BLaER1 (cell line): ENCODE measurements around the gene DYRK1A.
"Not testable (repeated sequence)": the region's sequence is repeated elsewhere in the genome, so short reads cannot be mapped to it uniquely, and the experiment has no call there.

ENCODE experiments used
- H3K27ac ChIP-seq: shearing (Covaris generic); formaldehyde crosslinking; 2 replicates; pipeline ENCODE4 v1.8.1; 2022
- H3K27me3 ChIP-seq: shearing (Covaris generic); formaldehyde crosslinking; 2 replicates; pipeline ENCODE4 v1.8.1; 2022
- H3K36me3 ChIP-seq: shearing (Covaris generic); formaldehyde crosslinking; 2 replicates; pipeline ENCODE4 v1.8.1; 2022
- H3K4me1 ChIP-seq: shearing (Covaris generic); formaldehyde crosslinking; 2 replicates; pipeline ENCODE4 v1.8.1; 2022
- H3K4me2 ChIP-seq: shearing (Covaris generic); formaldehyde crosslinking; 2 replicates; pipeline ENCODE4 v1.8.1; 2022
- H3K4me3 ChIP-seq: shearing (Covaris generic); formaldehyde crosslinking; 2 replicates; pipeline ENCODE4 v1.8.1; 2022
- H3K9ac ChIP-seq: shearing (Covaris generic); formaldehyde crosslinking; 2 replicates; pipeline ENCODE4 v1.8.1; 2022
- H3K9me3 ChIP-seq: shearing (Covaris generic); formaldehyde crosslinking; 2 replicates; pipeline ENCODE4 v1.8.1; 2022
- H4K20me1 ChIP-seq: shearing (Covaris generic); formaldehyde crosslinking; 2 replicates; pipeline ENCODE4 v1.8.1; 2022
- Cebpa-rat ChIP-seq: shearing (Covaris generic); IDR thresholded peaks from 2 replicates; pipeline ENCODE4 v1.8.1; 2022

The DYRK1A gene

DNA sequence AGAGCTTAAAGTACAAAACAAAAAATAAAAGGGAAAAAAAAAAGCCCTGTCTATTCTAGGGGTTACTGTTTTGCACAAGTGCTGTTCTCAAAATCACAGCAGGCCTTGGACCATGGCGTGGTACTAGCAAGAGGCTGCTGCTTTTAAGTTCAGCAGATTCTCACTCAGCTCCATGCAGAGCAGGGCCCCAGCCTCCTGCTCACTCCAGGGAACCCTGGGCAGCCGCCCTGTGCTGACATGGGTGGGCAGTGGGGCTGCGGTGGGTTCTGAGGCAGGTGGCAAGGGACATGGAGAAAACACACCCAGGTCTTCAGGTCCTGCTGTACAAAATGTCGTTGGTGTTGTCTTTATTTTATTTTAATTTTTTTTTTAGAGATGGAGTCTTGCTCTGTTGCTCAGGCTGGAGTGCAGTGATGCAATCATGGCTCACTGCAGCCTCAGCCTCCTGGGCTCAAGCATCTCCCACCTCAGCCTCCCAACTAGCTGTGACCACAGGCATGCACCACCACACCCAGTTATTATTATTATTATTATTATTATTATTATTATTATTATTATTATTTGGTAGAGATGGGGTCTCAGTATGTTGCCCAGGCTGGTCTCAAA, 170.9 kb downstream of the DYRK1A start:
- peaks cover 15% of the 10 kb centered on the region for H3K4me1 ChIP-seq
- no peak overlapping the region for H3K27ac ChIP-seq
- H3K9ac ChIP-seq, result no peak overlapping the region
- H3K4me3 ChIP-seq, result no peak overlapping the region
- no peak for TF ChIP-seq Cebpa-rat
- no peaks in the 10 kb centered on the region for H4K20me1 ChIP-seq
- H3K9me3 ChIP-seq, result peaks cover 23% of the 10 kb centered on the region
- no peaks in the 10 kb centered on the region for H3K36me3 ChIP-seq
- no peak overlapping the region for H3K4me2 ChIP-seq
- no peaks in the 10 kb centered on the region for H3K27me3 ChIP-seq

DNA sequence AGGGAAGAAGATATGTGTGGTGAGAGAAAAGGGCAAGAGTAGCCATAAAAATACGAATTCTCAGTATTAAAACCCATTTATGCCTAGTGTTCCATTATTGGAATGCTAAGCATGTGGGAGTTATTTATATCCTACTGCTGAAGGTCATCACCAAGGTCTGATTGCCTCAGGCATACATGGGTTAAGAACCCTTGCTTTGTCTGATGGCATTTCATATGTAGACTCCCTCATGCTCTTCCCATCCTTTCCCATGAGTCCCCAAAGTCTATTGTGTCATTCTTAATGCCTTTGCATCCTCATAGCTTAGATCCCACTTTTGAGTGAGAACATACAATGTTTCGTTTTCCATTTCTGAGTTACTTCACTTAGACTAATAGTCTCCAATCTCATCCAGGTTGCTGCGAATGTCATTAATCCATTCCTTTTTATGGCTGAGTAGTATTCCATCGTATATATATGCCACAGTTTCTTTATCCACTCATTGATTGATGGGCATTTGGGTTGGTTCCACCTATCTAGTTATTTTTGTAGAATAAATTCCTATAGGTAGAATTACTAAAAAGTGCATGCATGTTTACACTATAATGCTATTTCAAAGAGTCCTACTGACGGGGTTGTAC, 172.5 kb downstream of the DYRK1A start:
- Histone ChIP-seq H4K20me1 (no peaks in the 10 kb centered on the region), H3K4me3 (no peak overlapping the region), H3K9me3 (peaks cover 27% of the 10 kb centered on the region), H3K9ac (no peak overlapping the region), H3K27ac (no peak overlapping the region), H3K36me3 (no peaks in the 10 kb centered on the region), H3K4me1 (peaks cover 7% of the 10 kb centered on the region; the same call in 1 of the 2 replicates), H3K27me3 (no peaks in the 10 kb centered on the region), H3K4me2 (no peak overlapping the region)
- no peak for TF ChIP-seq Cebpa-rat

DNA sequence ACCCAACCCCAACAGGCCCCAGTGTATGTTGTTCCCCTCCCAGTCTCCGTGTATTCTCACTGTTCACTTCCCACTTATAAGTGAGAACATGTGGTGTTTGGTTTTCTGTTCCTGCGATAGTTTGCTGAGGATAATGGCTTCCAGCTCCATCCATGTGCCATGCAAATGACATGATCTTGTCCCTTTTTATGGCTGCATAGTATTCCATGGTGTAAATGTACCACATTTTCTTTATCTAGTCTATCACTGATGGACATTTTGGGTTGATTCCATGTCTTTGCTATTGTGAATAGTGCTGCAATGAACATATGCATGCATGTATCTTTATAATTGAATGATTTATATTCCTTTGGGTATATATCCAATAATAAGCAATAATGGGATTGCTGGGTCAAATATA, 174.6 kb downstream of the DYRK1A start:
- not testable (repeated sequence) for H3K4me1 ChIP-seq, H3K4me3 ChIP-seq, H3K27me3 ChIP-seq, H4K20me1 ChIP-seq, H3K4me2 ChIP-seq, H3K36me3 ChIP-seq, H3K27ac ChIP-seq, H3K9ac ChIP-seq
- peaks cover 18% of the 10 kb centered on the region for H3K9me3 ChIP-seq

DNA sequence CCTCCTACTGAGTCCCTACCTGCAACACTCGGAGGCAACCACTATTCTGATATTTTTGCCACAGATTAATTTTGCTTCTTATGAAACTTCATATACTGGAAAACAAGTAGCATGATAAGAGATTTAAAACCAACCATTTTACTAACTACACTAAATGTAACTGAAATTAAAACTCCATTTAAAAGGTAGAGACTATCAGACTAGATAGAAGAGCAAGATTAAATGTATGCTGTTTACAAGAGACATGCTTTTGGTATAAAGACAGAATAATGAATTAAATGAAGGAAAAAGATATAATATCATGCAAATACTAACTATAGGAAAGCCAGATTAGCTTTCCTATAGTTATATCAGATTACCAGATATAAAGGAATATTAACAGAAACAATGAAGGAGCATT, 175.9 kb downstream of the DYRK1A start:
- Histone ChIP-seq H3K4me1 (peaks cover 11% of the 10 kb centered on the region), H3K27ac (no peak overlapping the region), H3K4me2 (no peak overlapping the region), H3K9ac (no peak overlapping the region), H3K4me3 (no peak overlapping the region), H3K9me3 (peaks cover 7% of the 10 kb centered on the region; the same call in 1 of the 2 replicates), H4K20me1 (no peaks in the 10 kb centered on the region), H3K27me3 (no peaks in the 10 kb centered on the region), H3K36me3 (no peaks in the 10 kb centered on the region)
- TF ChIP-seq Cebpa-rat, result no peak

DNA sequence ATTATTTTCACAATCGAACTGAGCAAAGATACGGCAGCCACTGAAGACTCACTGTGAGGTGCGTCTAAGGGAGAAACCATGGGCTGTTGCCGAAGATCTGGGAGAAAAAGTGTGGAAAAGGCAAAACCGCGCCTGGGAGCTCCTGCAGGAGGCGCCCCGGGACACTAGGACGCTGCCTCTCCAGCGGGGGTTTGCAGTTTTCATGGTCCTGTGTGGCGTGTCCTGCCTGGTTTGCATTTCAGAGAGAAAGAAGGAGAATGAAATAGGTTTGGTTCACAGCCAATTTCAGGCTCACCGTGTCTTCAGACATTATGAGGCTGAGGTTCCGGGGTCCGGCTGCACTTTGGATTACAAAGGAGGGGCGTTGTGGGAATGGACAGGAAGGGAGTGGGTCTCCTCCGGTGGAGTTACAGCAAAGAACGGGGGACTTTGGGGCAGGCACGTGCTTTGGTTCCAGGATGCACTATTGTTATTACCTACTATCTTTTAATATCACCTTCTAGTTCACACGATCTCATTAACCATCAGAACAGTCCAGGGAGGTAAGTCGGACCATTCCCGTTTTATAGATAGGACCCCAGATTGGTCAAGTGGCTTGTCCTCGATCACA, 179.8 kb downstream of the DYRK1A start:
- Histone ChIP-seq H3K36me3 (no peaks in the 10 kb centered on the region), H3K9me3 (peaks cover 7% of the 10 kb centered on the region; the same call in 1 of the 2 replicates), H4K20me1 (no peaks in the 10 kb centered on the region), H3K27ac (no peak overlapping the region), H3K4me1 (peaks cover 21% of the 10 kb centered on the region), H3K9ac (no peak overlapping the region), H3K27me3 (no peaks in the 10 kb centered on the region), H3K4me3 (no peak overlapping the region), H3K4me2 (peak overlapping the region; percentile 37)
- TF ChIP-seq Cebpa-rat, result no peak

DNA sequence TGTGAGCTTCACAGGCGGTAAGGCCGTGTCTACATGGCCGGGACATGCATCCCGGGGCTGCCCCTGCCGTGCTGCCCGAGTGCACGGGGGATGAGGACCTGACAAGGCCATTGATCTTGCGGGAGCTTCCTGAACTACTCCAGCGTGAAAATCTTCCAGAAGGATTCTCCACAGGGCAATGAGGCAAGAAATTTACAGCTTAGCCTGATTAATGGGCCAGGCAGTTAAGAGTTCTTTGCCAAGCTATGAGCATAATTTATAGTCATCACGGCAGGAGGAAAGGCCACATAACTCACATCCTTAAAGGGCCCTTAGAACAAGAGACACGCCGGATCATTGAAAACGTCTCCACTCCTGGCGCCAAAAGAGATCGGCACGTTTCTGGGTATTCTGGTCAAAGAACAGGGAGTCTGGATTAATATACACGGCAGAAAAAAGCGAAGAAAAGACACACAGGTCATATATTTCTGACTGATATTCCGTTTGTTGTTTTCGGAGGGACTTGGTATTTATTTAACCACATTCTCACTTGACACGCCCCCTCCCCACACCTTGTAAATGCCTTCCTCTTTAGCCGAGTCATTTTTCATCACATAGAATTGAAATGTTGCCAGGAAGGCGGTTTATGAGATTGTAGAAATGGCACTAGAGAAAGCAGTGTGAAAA, 180.5 kb downstream of the DYRK1A start:
- Histone ChIP-seq H3K4me1 (peaks cover 21% of the 10 kb centered on the region), H3K4me2 (peak overlapping the region; percentile 37), H3K27me3 (no peaks in the 10 kb centered on the region), H3K36me3 (no peaks in the 10 kb centered on the region), H3K9me3 (peaks cover 7% of the 10 kb centered on the region; the same call in 1 of the 2 replicates), H4K20me1 (no peaks in the 10 kb centered on the region), H3K27ac (no peak overlapping the region), H3K9ac (no peak overlapping the region), H3K4me3 (no peak overlapping the region)
- no peak for TF ChIP-seq Cebpa-rat

DNA sequence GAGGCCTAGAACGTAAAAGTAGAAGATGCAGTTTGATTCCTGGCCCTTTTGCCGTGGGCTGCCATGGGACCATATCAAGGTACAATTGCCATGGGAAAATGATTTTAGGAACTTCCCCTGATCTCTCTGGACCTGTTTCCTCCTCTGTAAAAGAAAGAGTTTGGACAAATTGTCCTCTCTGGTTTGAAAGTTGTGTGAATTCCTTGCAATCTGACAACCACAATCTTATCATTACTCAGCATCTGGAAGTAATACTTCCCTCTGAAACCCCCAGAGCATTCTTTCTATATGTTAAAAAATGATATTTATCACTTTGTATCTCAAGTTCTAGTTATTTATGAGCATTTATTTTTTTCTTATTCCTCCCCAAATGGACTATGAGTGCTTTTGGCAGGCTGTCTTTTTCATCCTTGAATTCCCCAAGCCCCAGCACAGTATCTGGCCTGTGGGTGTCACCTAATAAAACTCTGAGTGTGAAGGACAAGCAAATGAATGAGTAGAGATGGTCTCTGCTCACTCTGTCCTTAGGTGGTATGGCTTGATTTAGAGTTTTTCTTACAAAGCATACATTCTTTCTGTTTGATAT, 181.1 kb downstream of the DYRK1A start:
- Histone ChIP-seq H3K36me3 (no peaks in the 10 kb centered on the region), H3K27me3 (no peaks in the 10 kb centered on the region), H3K27ac (no peak overlapping the region), H3K9ac (no peak overlapping the region), H3K4me1 (peaks cover 23% of the 10 kb centered on the region), H4K20me1 (no peaks in the 10 kb centered on the region), H3K4me3 (no peak overlapping the region), H3K9me3 (peaks cover 4% of the 10 kb centered on the region; the same call in 1 of the 2 replicates), H3K4me2 (peak overlapping the region; percentile 37)
- TF ChIP-seq Cebpa-rat, result no peak

DNA sequence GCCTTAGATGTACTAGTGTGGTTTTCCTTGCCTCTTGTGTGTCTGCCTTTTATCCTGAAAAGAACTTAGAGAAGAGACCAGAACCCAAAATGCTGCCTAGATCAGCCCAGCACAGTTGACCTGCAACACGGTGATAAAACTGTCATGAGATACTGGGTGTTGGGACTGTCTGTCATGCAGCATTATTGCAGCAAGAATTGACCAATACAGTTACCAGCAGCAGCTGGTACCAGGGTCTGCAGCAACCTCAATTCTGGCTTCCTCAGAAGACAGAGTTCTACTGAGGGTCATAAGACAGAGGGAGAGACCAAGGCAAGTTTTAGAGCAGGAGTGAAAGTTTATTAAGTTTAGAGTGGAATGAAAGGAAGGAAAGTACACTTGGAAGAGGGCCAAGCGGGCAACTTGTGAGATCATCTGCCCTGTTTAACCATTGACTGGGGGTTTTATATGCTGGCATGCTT, 182.0 kb downstream of the DYRK1A start:
- H3K27me3 ChIP-seq, result no peaks in the 10 kb centered on the region
- no peak overlapping the region for H3K4me2 ChIP-seq
- H3K9ac ChIP-seq, result no peak overlapping the region
- no peaks in the 10 kb centered on the region for H4K20me1 ChIP-seq
- TF ChIP-seq Cebpa-rat, result no peak
- H3K4me3 ChIP-seq, result no peak overlapping the region
- H3K4me1 ChIP-seq, result peaks cover 32% of the 10 kb centered on the region
- H3K9me3 ChIP-seq, result no peaks in the 10 kb centered on the region
- no peaks in the 10 kb centered on the region for H3K36me3 ChIP-seq
- no peak overlapping the region for H3K27ac ChIP-seq

DNA sequence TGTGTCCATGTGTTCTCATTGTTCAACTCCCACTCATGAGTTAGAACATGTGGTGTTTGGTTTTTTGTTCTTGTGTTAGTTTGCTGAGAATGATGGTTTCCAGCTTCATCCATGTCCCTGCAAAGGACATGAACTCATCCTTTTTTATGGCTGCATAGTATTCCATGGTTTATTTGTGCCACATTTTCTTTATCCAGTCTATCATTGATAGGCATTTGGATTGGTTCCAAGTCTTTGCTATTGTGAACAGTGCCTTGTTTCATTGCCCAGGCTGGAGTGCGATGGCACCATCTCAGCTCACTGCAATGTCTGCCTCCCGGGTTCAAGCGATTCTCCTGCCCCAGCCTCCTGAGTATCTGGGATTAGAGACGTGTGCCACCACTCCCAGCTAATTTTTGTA, 183.2 kb downstream of the DYRK1A start:
- H3K36me3 ChIP-seq, H3K4me2 ChIP-seq, H3K4me3 ChIP-seq, H3K9ac ChIP-seq, H3K9me3 ChIP-seq, H4K20me1 ChIP-seq, H3K27ac ChIP-seq, H3K27me3 ChIP-seq: not testable (repeated sequence)
- peaks cover 36% of the 10 kb centered on the region for H3K4me1 ChIP-seq

DNA sequence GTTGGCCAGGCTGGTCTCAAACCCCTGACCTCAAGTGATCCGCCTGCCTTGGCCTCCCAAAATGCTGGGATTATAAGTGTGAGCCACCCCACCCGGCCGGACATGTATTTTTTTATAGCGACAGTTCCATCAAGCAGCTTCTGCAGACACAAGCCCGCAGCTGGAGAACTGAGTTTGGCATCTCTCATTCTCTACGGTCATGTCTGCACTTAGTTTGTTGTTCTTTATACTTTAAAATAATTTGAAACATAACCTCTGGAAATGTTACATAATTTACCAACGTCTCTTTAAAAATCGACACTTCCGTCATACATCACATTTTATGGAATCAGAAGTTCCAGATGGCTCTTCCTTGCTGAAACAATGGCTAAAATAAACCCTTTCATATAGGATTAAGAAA, 183.6 kb downstream of the DYRK1A start:
- TF ChIP-seq Cebpa-rat, result no peak
- H3K9me3 ChIP-seq, result no peaks in the 10 kb centered on the region
- no peak overlapping the region for H3K4me2 ChIP-seq
- no peak overlapping the region for H3K27ac ChIP-seq
- no peak overlapping the region for H3K4me3 ChIP-seq
- H3K4me1 ChIP-seq, result peaks cover 41% of the 10 kb centered on the region
- no peak overlapping the region for H3K9ac ChIP-seq
- no peaks in the 10 kb centered on the region for H3K36me3 ChIP-seq
- no peaks in the 10 kb centered on the region for H3K27me3 ChIP-seq
- H4K20me1 ChIP-seq, result no peaks in the 10 kb centered on the region
